HTERT RPE-1 (cell line): Measurements from ENCODE around the gene SIGLEC11.

ENCODE experiments used
- in situ Hi-C: fragments of 300-500 bp; cut with MboI; formaldehyde crosslinking; loops from 4 replicates; pipeline ENCODE4 v1.14.3; 2020; ENCODE audit warnings: low sequenced_read_pairs

SIGLEC11 gene

DNA sequence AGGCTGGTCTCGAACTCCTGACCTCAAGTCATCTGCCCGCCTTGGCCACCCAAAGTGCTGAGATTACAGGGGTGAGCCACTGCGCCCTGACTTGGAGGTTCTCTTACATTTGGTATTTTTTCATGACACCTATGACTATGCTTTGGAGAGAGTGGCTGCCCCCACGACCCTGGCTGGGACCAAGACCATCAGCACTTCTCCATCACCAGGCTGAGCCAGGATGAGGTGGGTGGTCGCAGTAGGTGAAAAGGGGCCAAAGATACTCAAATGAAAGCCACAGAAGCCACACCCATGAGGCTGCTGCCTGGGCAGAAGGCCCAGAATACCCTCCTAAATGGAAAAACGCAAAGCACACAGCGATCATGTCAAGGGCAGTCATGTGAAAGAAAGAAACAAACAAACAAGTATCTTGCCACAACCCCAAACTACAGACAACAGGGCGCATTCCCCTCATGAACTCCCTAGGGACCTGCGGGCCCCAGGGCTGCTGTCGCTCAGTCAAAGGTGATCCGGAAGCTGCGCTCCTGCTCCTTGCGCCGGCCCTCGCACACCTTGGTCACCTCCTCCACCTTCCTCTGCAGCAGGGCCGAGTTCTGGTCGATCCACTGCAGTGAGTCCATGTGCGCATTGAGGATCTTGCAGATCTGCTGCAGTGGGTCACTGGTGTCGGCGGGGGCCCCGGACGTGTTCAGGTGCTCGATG lies 53.1 kb downstream of the SIGLEC11 start:
- in situ Hi-C loops = no loop called here

DNA sequence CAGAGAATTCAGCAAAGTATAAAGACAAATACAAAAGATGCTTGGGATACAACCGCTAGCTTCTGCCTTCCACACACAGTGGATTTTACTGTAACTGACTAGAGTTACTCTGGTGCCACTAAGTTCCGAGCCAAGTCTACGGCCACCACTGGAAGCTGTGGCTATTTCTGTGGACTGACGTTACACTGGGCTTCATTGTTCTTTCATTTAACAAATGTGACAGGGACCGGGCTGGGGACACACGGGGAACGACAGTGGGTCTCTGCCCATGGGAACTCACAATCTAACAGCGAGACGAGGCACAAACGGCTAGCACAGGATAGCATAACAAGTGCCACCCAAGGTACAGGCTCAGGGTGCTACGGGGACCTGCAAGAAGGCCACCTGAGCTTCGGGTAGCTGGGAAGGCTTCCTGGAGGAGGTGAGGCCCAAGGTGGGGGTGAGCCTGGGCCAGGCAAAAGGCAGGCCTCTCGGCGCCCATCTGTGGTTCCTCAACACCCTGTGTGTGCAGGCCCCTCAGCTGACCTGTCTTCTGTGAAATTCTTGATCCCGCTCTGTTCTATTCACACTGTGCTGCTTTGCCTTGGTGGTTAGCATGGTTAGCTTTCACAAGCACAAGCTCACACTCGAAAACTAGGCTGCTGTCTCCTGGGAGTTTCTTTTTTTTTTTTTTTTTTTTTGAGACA lies 54.0 kb downstream of the SIGLEC11 start:
- in situ Hi-C loops = no loop called here

- in situ Hi-C loops = no loop called here
Observed at GRCh38 chr19:49904136-49904535, 56.8 kb downstream of the SIGLEC11 start.
